Measurements from ENCODE around the gene NRROS.
A peak's percentile ranks its signal among the peaks of the same experiment; 100 is the strongest.

Gene NRROS

DNA sequence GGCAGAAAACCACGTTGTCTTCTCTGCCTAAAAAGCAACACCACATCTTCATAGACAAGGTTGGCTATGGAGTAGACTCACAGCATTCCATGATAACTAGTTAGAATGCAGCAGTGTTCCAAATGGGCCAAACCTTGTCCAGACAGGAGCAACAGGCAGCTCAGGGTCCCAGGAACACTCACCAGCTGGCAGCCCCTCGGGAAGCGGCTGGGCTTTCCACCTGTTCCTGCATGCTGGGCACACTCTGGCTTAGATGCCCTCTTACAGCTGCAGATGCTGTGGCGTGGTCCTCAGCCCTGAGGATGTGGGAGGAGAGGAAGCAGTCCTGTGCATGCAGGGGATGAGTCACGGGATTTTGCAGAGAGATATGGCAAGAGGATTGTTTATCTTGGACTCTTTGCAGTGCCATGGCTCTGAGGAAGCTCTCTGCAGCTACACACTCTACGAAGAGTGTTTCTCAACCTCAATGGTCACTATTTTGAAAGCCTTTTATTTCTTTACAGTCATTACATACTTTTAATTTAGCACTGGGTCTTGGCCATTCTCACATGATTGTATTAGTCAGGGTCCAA, 11.3 kb downstream of the NRROS start:
- peak; percentile 63 for DNase-seq (ENCODE audit: low spot score)

DNA sequence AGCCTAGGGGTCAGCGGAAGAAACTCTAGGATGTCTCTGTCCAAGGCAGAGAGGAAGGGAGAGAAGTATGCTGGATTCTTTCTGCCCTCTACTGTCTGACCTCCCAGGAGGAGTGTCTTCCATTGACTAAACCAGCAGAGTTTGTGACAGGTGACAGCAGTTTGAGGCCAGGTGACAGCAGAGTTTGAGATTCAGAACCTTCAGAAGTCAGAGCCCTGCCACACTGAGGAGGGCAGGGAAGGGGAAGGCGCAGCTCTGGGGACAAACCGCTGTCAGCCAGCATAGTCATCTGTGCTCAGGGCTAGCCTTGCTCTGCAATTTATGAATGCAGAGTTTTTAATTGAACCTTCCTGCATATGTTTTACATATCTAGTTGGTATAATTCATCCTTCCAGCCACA, 12.3 kb downstream of the NRROS start:
- DNase-seq (ENCODE audit: low spot score), result no peak

DNA sequence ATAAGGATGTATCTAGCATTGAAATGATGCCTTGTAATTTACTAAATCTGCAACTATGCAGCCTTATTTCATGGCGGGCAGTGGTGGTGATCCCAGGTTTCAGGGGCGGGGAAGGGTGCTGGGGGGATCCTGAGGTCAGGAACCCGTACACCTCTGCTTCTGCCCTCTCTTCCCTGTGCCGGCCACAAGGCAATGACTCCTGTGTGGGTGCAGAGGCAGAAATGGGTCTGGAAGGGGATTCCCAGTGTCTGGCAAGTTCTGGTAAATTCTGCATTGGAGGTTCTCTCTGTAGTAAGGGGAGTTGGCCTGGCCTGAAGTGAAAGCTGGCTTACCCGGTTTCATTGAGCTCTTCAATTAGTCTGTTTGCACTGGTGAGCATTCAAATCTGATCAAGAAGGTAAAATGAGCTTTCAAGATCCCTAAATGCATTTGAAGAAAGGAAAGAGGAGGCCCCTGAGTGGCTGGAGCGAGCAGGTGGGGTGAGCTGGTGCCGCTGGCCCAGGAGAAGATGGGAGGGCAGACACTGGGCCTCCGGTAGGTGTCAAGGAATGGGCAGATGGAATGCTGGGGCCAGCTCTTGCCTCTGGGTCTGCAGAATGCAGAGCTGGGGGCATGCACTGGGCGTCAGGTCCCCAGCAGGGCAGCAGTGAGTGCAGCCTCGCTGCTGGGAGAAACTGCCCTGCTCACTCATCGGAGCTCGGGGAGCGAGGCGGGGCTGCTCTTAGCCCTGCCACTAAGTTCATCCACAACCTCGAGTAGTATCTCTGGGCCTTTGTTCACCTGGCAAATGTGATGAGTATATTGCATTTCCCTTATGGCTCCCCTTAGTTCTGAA, 13.7 kb downstream of the NRROS start:
- no peak for DNase-seq (ENCODE audit: low spot score)

DNA sequence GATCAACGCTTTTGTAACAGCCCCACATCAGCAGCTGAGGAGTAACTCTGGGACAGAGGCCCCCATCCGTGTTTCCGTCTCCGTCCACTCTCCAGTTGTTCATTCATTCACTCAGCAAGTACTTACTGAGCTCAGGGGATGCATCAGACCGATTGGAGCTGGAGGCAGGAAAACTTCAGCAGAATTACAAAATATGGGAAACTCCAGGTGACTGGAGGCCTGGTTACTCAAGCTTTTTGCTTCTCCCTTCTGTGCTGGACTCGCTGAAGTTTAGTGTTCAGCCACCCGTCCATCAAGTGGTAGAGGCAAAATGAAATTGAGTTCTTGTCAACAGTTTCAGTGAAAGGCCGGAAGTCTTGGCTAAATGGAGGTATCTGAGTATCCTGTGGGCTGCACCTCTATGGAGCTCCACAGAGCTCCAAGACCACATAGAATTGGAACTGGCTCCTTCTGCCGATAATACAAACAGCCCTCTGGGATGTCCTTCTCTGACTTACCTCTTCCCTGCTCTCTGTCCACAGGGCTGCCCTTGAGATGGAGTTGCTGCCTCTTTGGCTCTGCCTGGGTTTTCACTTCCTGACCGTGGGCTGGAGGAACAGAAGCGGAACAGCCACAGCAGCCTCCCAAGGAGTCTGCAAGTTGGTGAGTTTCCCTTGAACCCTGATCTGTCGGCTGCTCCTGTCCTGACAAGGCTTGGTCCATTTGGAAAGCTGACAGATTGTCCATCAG, 14.7 kb downstream of the NRROS start:
- no peak for DNase-seq (ENCODE audit: low spot score)

DNA sequence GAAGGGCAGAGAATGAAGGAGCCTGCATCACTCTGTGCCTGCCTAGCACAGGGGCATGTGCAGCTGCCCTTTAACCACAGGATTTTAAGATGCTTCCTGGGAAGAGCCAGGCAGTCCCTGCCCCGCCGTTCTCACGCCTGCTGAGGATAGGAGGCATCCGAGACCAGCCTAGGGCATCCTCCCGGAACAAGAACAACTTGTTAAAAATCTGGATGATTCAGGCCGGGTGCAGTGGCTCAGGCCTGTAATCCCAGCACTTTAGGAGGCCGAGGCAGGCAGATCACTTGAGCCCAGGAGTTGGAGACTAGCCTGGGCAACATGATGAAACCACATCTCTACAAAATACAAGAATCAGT, 15.2 kb downstream of the NRROS start:
- DNase-seq (ENCODE audit: low spot score), result no peak

DNA sequence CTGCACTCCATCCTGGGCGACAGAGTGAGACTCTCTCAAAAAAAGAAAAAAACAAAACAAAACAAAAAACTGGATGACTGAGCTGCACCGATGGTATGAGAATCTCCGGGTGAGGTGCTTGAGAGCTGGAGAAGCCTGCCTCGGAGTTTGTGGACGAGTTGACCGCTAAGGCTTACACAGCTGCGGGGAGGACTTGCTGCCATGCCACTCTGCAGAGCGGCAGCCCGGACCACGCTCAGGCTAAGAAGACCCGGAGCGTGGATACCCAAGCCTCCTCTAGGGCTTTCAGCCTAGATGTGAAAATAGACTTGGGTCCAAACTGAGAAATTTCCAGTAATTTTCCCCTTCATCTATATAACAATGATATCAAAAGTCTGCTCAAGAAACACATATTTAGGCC, 16.0 kb downstream of the NRROS start:
- no peak for DNase-seq (ENCODE audit: low spot score)

DNA sequence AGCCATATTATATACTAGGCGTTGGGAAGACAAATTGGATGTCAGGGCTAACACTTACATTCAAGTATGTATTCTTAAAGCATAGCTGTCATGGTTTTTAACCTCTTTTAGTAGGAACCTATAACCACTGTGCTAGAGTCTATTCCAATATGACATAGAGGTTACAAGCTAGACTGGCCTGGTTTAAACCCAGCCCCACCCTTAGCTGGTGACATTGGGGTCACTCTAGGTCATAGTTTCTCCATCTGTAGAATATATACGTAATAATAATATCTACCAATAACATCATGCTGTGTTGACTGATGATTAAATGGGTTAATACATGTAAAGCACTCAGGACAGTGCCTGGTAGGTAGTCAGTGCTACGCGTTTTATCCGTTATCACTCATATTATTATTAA, 16.7 kb downstream of the NRROS start:
- DNase-seq (ENCODE audit: low spot score), result peak; percentile 65

DNA sequence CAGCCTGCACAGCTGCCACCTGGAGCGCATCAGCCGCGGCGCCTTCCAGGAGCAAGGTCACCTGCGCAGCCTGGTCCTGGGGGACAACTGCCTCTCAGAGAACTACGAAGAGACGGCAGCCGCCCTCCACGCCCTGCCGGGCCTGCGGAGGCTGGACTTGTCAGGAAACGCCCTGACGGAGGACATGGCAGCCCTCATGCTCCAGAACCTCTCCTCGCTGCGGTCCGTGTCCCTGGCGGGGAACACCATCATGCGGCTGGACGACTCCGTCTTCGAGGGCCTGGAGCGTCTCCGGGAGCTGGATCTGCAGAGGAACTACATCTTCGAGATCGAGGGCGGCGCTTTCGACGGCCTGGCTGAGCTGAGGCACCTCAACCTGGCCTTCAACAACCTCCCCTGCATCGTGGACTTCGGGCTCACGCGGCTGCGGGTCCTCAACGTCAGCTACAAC, 20.4 kb downstream of the NRROS start:
- no peak for DNase-seq (ENCODE audit: low spot score)

DNA sequence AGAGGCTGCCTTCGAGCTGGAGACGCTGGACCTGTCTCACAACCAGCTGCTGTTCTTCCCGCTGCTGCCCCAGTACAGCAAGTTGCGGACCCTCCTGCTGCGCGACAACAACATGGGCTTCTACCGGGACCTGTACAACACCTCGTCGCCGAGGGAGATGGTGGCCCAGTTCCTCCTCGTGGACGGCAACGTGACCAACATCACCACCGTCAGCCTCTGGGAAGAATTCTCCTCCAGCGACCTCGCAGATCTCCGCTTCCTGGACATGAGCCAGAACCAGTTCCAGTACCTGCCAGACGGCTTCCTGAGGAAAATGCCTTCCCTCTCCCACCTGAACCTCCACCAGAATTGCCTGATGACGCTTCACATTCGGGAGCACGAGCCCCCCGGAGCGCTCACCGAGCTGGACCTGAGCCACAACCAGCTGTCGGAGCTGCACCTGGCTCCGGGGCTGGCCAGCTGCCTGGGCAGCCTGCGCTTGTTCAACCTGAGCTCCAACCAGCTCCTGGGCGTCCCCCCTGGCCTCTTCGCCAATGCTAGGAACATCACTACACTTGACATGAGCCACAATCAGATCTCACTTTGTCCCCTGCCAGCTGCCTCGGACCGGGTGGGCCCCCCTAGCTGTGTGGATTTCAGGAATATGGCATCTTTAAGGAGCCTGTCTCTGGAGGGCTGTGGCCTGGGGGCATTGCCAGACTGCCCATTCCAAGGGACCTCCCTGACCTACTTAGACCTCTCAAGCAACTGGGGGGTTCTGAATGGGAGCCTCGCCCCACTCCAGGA, 21.1 kb downstream of the NRROS start:
- DNase-seq (ENCODE audit: low spot score), result no peak

DNA sequence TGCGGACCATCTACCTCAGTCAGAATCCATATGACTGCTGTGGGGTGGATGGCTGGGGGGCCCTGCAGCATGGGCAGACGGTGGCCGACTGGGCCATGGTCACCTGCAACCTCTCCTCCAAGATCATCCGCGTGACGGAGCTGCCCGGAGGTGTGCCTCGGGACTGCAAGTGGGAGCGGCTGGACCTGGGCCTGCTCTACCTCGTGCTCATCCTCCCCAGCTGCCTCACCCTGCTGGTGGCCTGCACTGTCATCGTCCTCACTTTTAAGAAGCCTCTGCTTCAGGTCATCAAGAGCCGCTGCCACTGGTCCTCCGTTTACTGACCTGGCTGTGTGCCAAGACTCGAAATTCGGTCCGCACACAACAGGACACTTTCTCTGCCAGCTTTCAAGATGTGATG, 21.9 kb downstream of the NRROS start:
- no peak for DNase-seq (ENCODE audit: low spot score)

DNA sequence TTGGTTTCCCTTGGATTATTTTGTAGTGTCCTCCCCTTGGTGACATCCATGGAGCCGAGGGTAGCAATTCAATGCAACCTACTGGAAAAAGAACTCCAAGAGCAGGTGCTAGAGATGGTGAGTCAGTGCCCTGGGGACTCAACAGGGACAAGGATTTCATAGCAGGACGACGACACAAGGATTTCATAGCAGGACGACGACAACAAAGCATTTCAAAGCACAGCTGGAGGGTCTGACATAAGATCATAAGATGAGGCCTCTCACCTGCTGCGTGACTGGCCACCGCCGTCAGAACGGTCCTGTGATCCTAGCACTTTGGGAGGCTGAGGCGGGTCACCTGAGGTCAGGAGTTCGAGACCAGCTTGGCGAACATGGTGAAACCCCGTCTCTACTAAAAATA, 22.5 kb downstream of the NRROS start:
- DNase-seq (ENCODE audit: low spot score), result no peak

DNA sequence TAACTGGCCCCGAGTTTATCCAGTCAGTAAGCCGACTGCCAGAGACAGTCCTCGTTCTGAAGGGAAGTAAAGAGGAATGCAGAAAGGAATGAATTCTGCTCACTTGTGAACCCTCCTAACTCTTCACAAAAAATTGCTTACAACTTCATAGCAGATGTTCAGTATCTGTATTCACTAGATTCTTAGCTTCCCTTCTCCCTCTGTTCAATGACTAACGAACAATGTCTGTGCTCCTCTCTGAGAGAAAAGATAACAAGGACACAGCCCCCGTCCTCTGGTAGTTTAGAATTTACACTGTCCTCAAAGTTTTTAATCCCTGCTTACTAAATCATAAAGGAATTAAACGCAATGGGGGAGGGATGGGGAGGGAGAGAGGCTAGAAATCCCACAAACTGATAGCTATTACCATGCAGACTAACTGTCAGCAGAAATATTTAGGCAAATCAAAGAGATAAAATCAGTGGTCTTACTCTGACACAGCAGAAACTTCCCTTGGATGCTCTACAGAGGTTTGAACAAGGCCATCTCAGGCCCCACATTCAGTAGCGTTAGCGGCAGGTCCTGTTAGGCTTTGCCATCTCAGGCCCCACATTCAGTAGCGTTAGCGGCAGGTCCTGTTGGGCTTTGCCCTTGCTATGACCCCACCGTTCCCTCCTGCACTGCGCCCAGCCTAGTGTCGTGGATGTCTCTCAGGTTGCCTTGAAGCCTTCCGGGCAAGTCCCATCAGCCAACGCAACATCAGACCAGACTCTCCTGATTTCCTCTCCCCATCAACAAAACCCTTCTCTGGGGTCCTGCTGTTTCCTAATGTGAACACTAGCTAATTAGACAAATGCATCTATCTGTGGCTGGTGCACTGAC, 23.4 kb downstream of the NRROS start:
- DNase-seq (ENCODE audit: low spot score), result no peak

DNA sequence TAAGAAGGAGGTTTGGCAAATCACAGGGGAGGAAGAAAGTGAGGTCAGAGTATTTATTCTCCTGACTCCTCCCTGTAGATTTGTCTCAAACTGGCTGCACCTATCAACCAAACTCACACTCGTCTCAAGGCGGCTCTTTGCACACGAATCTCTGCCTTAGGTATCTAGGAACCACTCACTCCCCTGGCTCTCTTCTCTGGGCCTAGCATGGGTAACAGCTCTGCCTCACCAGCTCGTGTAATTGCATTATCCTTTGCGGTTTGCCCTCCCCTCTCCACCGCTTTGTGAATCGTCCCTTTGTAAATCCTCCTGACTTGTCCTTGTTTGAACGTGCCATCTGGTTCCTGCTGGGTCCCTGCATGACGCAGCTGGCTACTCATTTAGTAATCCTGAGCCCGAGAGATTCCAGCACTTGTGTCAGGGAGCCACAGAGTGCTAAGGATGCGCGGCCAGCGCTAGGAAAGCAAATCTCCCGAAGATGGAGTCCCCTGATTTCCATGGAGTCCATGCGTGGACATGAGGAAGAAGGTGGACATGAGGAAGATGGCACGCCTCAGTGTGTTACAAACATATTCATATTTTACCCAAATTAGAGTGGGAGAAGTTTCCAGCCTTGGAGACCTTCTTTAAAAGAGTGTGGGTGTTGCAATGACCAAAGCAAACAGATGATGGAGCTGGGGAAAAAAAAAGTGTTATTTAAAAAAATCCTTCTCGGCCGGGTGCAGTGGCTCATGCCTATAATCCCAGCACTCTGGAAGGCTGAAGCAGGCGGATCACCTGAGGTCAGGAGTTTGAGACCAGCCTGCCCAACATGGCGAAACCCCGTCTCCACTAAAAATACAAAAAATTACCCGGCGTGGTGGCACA, 26.7 kb downstream of the NRROS start:
- no peak for DNase-seq (ENCODE audit: low spot score)

DNA sequence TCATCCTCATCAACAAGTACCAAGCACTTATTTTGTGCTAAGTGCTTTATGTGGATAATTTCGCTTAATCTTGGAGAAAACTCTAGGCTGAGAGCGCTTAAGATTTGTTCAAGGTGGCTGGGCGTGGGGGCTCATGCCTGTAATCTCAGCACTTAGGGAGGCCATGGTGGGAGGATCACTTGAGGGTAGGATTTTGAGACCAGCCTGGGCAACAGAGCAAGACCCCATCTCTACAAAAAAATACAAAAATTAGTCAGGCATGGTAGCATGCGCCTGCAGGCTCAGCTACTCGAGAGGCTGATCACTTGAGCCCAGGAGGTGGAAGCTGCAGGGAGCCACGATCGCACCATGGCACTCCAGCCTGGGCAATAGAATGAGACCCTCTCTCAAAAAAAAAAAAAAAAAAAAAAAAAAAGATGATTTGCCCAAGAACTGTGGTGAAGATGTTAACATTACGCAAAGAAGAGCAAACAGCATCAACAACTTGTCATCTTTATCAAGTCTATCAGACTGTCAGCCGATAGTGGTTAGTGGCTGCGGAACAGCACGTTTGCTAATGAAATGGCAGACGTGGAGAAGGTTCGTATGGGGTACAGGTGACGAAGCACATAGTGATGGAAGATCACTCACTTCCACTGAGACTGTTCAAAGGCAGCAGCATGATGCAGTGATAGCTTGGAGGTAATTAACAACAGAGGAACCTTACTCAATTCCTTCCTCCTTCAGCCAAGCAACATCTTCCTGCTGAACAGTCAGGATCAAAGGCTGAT, 27.7 kb downstream of the NRROS start:
- DNase-seq (ENCODE audit: low spot score), result no peak

DNA sequence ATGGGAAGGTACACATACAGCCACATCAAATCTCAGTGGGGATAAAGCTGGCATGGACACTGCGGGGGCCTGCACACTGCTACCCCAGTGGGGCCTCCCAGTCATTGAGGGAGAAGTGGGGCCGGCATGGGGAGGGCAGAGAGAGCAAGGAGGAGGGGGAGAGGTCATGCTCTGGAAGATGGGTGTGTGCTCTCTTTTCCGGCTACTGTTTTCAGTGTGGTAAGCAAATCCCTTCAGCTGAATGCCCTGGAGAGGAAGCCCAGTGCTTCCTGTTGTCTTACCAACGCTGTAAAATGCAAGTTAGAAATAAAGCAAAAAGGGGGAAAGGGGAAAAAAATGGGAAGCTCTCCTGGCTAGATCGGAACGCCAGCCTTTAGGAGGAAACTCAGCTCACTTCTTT, 30.8 kb downstream of the NRROS start:
- no peak for DNase-seq (ENCODE audit: low spot score)

DNA sequence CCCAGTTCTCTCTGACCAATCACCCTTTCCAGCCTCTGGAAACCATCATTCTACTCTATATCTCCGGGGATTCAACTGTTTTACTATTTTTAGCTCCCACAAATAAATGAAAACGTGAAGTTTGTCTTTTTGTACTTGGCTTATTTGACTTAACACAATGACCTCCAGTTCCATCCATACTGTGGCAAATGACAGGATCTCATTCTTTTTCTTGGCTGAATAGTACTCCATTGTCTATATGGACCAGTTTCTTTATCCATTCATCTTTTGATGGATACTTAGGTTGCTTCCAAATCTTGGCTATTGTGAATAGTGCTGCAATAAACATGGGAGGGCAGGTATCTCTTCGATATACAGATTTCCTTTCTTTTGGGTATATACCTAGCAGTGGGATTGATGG, 34.1 kb downstream of the NRROS start:
- no peak for DNase-seq (ENCODE audit: low spot score)

DNA sequence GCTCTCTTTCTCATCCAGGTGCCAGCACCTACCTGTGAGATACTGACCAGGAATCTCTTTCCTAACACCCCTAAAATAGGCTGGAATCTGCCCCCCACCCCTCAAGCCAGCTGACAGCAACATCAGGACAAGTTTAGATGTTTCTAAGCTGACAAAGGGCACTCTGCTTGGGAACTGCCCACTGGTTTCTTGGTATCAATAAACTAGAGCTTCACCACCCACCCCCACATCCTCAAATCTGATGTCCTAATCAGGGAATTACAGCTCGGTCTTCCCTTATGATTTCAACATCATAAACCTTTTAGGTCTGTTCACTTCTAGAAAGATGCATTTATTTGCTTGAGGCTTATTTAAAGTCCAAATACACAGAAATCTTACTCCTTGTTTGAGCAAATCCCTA, 37.9 kb downstream of the NRROS start:
- DNase-seq (ENCODE audit: low spot score), result no peak

DNA sequence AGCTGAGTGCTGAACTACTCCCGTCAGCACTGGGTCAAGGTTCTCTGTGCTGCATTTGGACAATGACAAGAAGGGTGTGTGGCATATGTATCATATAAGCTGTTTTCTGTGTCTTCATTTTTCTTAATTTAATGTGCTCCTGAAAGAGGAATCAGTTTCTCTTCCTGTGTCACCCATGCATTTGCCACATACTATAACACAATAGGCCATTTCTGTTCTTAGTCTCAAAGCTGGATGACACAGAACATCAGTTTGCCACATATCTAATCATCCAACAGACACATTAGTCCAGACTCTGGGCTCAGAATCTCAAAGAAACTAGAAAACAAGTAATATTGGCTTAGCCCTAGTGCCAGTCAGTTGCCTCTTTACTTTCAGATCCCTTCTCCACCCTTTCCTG, 38.4 kb downstream of the NRROS start:
- DNase-seq (ENCODE audit: low spot score), result no peak

DNA sequence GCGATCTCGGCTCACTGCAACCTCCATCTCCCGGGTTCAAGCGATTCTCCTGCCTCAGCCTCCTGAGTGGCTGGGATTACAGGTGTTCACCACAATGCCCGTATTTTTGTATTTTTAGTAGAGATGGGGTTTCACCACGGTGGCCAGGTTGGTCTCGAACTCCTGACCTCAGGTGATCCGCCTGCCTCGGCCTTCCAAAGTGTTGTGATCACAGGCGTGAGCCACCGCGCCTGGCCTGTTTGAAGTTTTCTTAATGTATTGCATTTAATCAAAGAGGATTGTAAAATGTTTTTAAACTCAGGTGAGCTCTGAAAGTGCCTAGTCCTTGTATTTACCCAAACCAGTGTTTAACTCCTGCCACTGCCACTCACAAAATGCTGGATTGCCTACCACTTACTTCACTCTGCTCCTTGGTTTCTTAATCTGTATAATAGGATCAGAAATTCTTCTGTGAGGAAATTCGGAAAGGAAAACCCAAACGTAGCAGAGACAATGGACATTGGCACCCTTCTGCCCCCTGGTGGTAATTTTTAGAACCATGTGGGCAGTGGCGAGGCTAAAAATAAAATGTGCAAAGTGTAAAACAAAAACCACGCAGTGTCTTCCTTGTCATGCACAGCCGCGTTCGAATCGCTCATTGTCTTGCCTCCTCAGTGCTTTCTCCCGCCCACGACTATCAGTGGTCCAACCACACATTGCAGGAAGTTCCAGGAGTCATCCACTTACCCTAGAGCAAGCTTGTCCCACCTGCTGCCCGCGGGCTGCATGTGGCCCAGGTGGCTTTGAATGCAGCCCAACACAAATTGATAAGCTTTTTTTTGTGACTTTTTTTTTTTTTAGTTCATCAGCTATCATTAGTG, 45.3 kb downstream of the NRROS start:
- DNase-seq (ENCODE audit: low spot score), result peak; percentile 78

Data from hematopoietic multipotent progenitor cell treated with erythropoietin and hydrocortisone succinate and interleukin-3 and kit ligand, for 17 days (in vitro differentiated cells).